HG03108 (cell line): ENCODE measurements around the gene FIGN.

Experiments used
- ATAC-seq: cut with Tn5 transposase; IDR thresholded peaks from one replicate; pipeline ENCODE4 v1.9.1; 2021; ENCODE audit warnings: moderate library complexity; ENCODE audit not compliant: unreplicated experiment

The FIGN gene

GRCh38 chr2:163737190-163737439, 1.3 kb upstream of the FIGN start:
- ATAC-seq = no peak

- no peak for ATAC-seq
These were observed 803 bp upstream of the FIGN start for GRCh38 chr2:163736433-163737189.

GRCh38 chr2:163734881-163735684, 725 bp downstream of the FIGN start:
- no peak for ATAC-seq

GRCh38 chr2:163734401-163734800, 1.4 kb downstream of the FIGN start:
- ATAC-seq = no peak

GRCh38 chr2:163733956-163734355, 1.9 kb downstream of the FIGN start:
- ATAC-seq = no peak

- ATAC-seq = no peak
These were observed 2.4 kb downstream of the FIGN start for GRCh38 chr2:163733301-163733938.

GRCh38 chr2:163732727-163733126, 3.1 kb downstream of the FIGN start:
- no peak for ATAC-seq

- no peak for ATAC-seq
These were observed 4.1 kb downstream of the FIGN start for GRCh38 chr2:163731735-163732134.

GRCh38 chr2:163730556-163730955, 5.3 kb downstream of the FIGN start:
- ATAC-seq = no peak

GRCh38 chr2:163729636-163730273, 6.1 kb downstream of the FIGN start:
- no peak for ATAC-seq

GRCh38 chr2:163723881-163724280, 11.9 kb downstream of the FIGN start:
- ATAC-seq = no peak

GRCh38 chr2:163723348-163723747, 12.5 kb downstream of the FIGN start:
- ATAC-seq = no peak

- ATAC-seq = no peak
These were observed 16.5 kb downstream of the FIGN start for GRCh38 chr2:163719331-163719730.

- ATAC-seq = no peak
These were observed 17.7 kb downstream of the FIGN start for GRCh38 chr2:163717993-163718680.

GRCh38 chr2:163717515-163717914, 18.3 kb downstream of the FIGN start:
- ATAC-seq = no peak

GRCh38 chr2:163716101-163716500, 19.7 kb downstream of the FIGN start:
- ATAC-seq = no peak

- ATAC-seq = no peak
These were observed 20.1 kb downstream of the FIGN start for GRCh38 chr2:163715668-163716067.

- no peak for ATAC-seq
These were observed 20.6 kb downstream of the FIGN start for GRCh38 chr2:163715199-163715598.

- no peak for ATAC-seq
These were observed 22.1 kb downstream of the FIGN start for GRCh38 chr2:163713534-163714311.

- ATAC-seq = no peak
These were observed 24.1 kb downstream of the FIGN start for GRCh38 chr2:163711699-163712098.
